Left ventricle myocardium inferior (tissue), 1 donor: Measurements from ENCODE around the gene XCR1. TPM values are rescaled to one million over a fixed set of nuclear protein-coding genes. Genes with fewer than 3 reads are reported as not detected.

Source experiments
- DNase-seq: peaks from one replicate; pipeline ENCODE4 v3.0.0-alpha.2; 2020
- H3K27ac ChIP-seq: fragments of 200-600 bp; replicated peaks from 2 replicates; pipeline ENCODE4 v1.8.0; 2021
- H3K27me3 ChIP-seq: fragments of 200-600 bp; 2 replicates; pipeline ENCODE4 v1.8.0; 2021; ENCODE audit warnings: low read depth
- H3K36me3 ChIP-seq: fragments of 200-600 bp; 2 replicates; pipeline ENCODE4 v1.8.0; 2021
- H3K4me1 ChIP-seq: fragments of 200-600 bp; 2 replicates; pipeline ENCODE4 v1.8.0; 2021
- H3K4me3 ChIP-seq: fragments of 200-600 bp; 2 replicates; pipeline ENCODE4 v1.8.0; 2021; ENCODE audit warnings: mild to moderate bottlenecking, moderate library complexity
- H3K9me3 ChIP-seq: fragments of 200-600 bp; replicated peaks from 2 replicates; pipeline ENCODE4 v1.8.0; 2021
- intact Hi-C: fragments of 100-400 bp; cut with micrococcal nuclease; formaldehyde crosslinking; loops from one replicate; pipeline ENCODE4 v1.11.0; 2022
- total RNA-seq: library from RNA; stranded (reverse); fragmentation: NEBNext Ultra II Directional; extraction: Animal tissue kit (Norgen Biotek cat#: 25700); gene quantifications from one replicate; pipeline ENCODE4 v1.2.1, GENCODE V29; 2021
- TF ChIP-seq, protein P1 (sequence below): fragments of 200-600 bp; IDR thresholded peaks from 2 replicates; pipeline ENCODE4 v1.8.0; 2021; ENCODE audit warnings: antibody characterized with exemption, mild to moderate bottlenecking, borderline replicate concordance
- donor health status: DM: no; HTN: yes; CAD: no; lungs with severe emphysema.

Gene XCR1
- total RNA-seq, 1 donor from 2014 or later: not detected

DNA sequence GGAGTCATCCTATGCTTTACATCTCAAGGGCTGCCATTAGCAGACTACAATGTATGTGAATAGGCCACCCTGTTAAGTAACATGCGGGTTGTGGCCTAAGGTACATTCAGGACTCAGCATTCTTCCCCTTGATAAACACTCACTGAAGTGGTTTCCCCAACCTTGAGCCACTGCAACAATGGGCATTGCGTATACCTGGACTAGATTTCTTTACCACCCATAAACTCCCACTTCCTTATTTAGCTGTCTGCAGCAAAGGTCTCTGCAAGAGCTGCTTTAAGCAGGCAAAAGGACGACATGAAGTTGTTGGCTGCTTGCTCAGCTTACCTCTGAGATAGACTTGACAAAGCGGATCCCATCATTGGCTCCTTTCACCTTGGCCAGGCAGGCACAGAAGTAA is 47.9 kb downstream of the XCR1 start:
- no peak for DNase-seq
- Histone ChIP-seq H3K9me3 (no peaks in the 10 kb centered on the region), H3K4me1 (peaks cover 47% of the 10 kb centered on the region), H3K36me3 (peaks cover 97% of the 10 kb centered on the region), H3K27me3 (no peaks in the 10 kb centered on the region), H3K4me3 (no peak overlapping the region), H3K27ac (no peak overlapping the region)
- TF ChIP-seq, protein P1, sequence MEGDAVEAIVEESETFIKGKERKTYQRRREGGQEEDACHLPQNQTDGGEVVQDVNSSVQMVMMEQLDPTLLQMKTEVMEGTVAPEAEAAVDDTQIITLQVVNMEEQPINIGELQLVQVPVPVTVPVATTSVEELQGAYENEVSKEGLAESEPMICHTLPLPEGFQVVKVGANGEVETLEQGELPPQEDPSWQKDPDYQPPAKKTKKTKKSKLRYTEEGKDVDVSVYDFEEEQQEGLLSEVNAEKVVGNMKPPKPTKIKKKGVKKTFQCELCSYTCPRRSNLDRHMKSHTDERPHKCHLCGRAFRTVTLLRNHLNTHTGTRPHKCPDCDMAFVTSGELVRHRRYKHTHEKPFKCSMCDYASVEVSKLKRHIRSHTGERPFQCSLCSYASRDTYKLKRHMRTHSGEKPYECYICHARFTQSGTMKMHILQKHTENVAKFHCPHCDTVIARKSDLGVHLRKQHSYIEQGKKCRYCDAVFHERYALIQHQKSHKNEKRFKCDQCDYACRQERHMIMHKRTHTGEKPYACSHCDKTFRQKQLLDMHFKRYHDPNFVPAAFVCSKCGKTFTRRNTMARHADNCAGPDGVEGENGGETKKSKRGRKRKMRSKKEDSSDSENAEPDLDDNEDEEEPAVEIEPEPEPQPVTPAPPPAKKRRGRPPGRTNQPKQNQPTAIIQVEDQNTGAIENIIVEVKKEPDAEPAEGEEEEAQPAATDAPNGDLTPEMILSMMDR: no peak
- intact Hi-C loops: no loop called here

DNA sequence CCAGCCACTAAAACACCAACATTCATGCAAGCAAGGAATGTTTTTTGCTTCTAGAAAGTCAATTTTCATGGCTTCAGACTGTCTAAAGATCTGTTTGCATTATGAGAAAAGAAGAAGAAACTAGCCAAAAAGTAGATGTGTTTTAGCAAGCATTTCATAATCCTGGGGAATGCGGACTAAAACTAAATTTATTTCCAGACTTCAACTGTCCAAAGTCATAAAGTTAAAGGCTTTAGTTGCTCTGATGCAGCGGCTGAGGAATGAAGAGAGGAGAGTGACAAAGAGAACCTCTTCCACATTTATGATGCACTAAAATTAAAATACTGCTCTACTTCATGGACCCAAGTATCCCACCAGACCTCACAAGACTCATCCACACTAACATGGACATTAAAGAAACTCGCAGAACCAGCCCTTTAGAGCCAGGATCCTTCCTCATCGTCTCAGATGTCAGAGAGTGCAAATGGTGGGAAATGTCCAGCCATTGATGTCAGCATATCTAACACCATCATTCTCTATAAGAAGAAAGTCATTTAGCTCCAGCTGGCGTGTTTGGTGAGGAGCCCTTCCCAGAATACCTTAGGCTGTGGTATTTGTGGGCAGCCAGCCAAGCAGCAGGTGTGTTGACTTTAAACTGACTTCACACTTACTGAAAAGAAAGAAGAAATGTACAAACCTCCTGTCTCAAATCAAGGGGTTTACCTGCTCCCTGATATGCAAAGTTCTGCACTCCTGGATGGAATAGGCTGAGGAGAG is 49.1 kb downstream of the XCR1 start:
- Histone ChIP-seq H3K27ac (no peak overlapping the region), H3K9me3 (no peaks in the 10 kb centered on the region), H3K4me1 (peaks cover 35% of the 10 kb centered on the region), H3K36me3 (peaks cover 96% of the 10 kb centered on the region), H3K27me3 (no peaks in the 10 kb centered on the region), H3K4me3 (no peak overlapping the region)
- TF ChIP-seq, protein P1: no peak
- DNase-seq: no peak
- intact Hi-C loops: no loop called here

GRCh38 chr3:45976191-45977091 is 50.8 kb downstream of the XCR1 start:
- no peak for DNase-seq
- no peaks in the 10 kb centered on the region for H3K9me3 ChIP-seq
- peaks cover 18% of the 10 kb centered on the region for H3K4me1 ChIP-seq
- H3K27me3 ChIP-seq: no peaks in the 10 kb centered on the region
- peaks cover 96% of the 10 kb centered on the region for H3K36me3 ChIP-seq
- H3K27ac ChIP-seq: no peak overlapping the region
- intact Hi-C loops: no loop called here
- H3K4me3 ChIP-seq: no peak overlapping the region
- TF ChIP-seq, protein P1: no peak

GRCh38 chr3:45975686-45976085 is 51.6 kb downstream of the XCR1 start:
- Histone ChIP-seq H3K36me3 (peaks cover 96% of the 10 kb centered on the region), H3K4me1 (peaks cover 10% of the 10 kb centered on the region)
- no peak for DNase-seq

DNA sequence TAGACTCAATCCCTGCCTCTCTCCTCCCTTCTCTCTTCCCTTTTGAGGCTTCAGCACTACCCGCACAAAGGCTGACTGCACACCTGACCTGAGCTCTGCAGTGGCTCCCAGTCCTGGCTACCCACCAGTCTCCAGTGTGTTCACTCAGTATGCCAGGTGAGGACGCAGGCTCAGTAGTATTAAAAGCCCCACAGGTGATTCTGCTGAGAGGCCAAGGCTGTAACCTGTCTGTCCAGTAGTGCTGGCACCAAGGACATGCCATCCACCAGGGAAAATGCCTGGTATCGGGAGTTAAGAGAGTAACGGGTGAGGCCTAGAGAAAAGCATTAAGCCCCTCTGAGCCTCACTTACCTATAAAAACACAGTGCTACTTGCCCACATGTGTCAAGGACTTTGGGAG is 52.6 kb downstream of the XCR1 start:
- Histone ChIP-seq H3K4me1 (peaks cover 10% of the 10 kb centered on the region), H3K9me3 (no peaks in the 10 kb centered on the region), H3K4me3 (no peak overlapping the region), H3K27me3 (no peaks in the 10 kb centered on the region), H3K27ac (no peak overlapping the region), H3K36me3 (peaks cover 97% of the 10 kb centered on the region)
- no peak for DNase-seq
- intact Hi-C loops: no loop called here
- TF ChIP-seq, protein P1: no peak

More at GRCh38 chr3:45975686-45976085, 51.6 kb downstream of the XCR1 start:
- Histone ChIP-seq H3K27me3 (no peaks in the 10 kb centered on the region), H3K4me3 (no peak overlapping the region), H3K9me3 (no peaks in the 10 kb centered on the region), H3K27ac (no peak overlapping the region)
- intact Hi-C loops: no loop called here
- TF ChIP-seq, protein P1: no peak
